HEK293 (cell line): ENCODE results near the gene RORC.

ENCODE experiments used
- CTCF ChIP-seq: fragments of 450-650 bp; formaldehyde crosslinking; IDR thresholded peaks from 2 replicates; pipeline ENCODE4 v1.5.1; 2016; ENCODE audit warnings: missing biosample characterization, missing genetic modification characterization
- HIC1 ChIP-seq: fragments of 450-650 bp; formaldehyde crosslinking; IDR thresholded peaks from 2 replicates; pipeline ENCODE4 v1.5.1; 2016; ENCODE audit warnings: missing biosample characterization, missing genetic modification characterization
- KLF1 ChIP-seq: fragments of 450-650 bp; formaldehyde crosslinking; IDR thresholded peaks from 2 replicates; pipeline ENCODE4 v1.5.1; 2016; ENCODE audit warnings: missing biosample characterization, missing genetic modification characterization
- SETDB1 ChIP-seq: IDR thresholded peaks from one replicate; pipeline ENCODE4 v1.6.1; 2017; ENCODE audit warnings: mild to moderate bottlenecking, low read length, moderate library complexity, mixed read lengths; ENCODE audit not compliant: insufficient read length
- TCF7L2 ChIP-seq: IDR thresholded peaks from 2 replicates; pipeline ENCODE4 v1.6.1; 2011; ENCODE audit warnings: low read depth, mild to moderate bottlenecking, inconsistent platforms, low read length, moderate library complexity, borderline replicate concordance
- ZNF121 ChIP-seq: fragments of 450-650 bp; formaldehyde crosslinking; IDR thresholded peaks from 2 replicates; pipeline ENCODE4 v1.5.1; 2016; ENCODE audit warnings: missing biosample characterization, missing genetic modification characterization
- ZNF138 ChIP-seq: fragments of 450-650 bp; formaldehyde crosslinking; IDR thresholded peaks from 2 replicates; pipeline ENCODE4 v1.5.1; 2016; ENCODE audit warnings: missing biosample characterization, missing genetic modification characterization, borderline replicate concordance
- ZNF19 ChIP-seq: fragments of 450-650 bp; formaldehyde crosslinking; IDR thresholded peaks from 2 replicates; pipeline ENCODE4; 2016; ENCODE audit warnings: missing biosample characterization, missing genetic modification characterization, low read depth
- ZNF202 ChIP-seq: fragments of 450-650 bp; formaldehyde crosslinking; IDR thresholded peaks from 2 replicates; pipeline ENCODE4 v1.5.1; 2016; ENCODE audit warnings: missing biosample characterization, missing genetic modification characterization, borderline replicate concordance
- ZNF274 ChIP-seq, 2 experiments: fragments of 200-500 bp in 1 of 2; fragments of 450-650 bp in 1 of 2; sonication (Bioruptor generic) in 1 of 2; formaldehyde crosslinking in 1 of 2; IDR thresholded peaks; 2 replicates each; pipeline versions ENCODE4 v1.5.1 to v1.6.1; 2014 to 2016; ENCODE audit warnings: borderline replicate concordance in 1 of 2, inconsistent platforms in 1 of 2, low read length in 1 of 2, missing biosample characterization in 1 of 2, missing genetic modification characterization in 1 of 2
- ZNF677 ChIP-seq: fragments of 450-650 bp; IDR thresholded peaks from 2 replicates; pipeline ENCODE4 v1.5.0; 2018; ENCODE audit warnings: missing biosample characterization, mild to moderate bottlenecking, missing genetic modification characterization, moderate library complexity
- ZNF837 ChIP-seq: fragments of 450-650 bp; formaldehyde crosslinking; IDR thresholded peaks from 2 replicates; pipeline ENCODE4 v1.5.1; 2016; ENCODE audit warnings: missing biosample characterization, missing genetic modification characterization

GRCh38 chr1:151859891-151860293 lies 28.3 kb upstream of the RORC start:
- TF ChIP-seq SETDB1 (no peak), HIC1 (no peak), ZNF121 (no peak), ZNF19 (tag by site-specific recombination) (no peak), ZNF138 (tag by site-specific recombination) (no peak), ZNF274 (IDR thresholded peaks at IDR 0.05; ENCODE audit: low read length) (no peak), ZNF274 (tag by site-specific recombination; IDR thresholded peaks at IDR 0.05; ENCODE audit: borderline replicate concordance) (no peak), CTCF (tag by site-specific recombination) (no peak), ZNF837 (tag by site-specific recombination) (no peak), ZNF202 (no peak), ZNF677 (tag by site-specific recombination) (no peak), TCF7L2 (no peak), KLF1 (no peak)
